ENCODE results near the gene TBX3. TPM values are rescaled to one million over a fixed set of nuclear protein-coding genes. Genes with fewer than 3 reads are reported as not detected.

Gene TBX3
- total and polyA plus RNA-seq, 2 donors (not counting 3 experiments of a cell fraction or from before 2014, with no cell fraction given), result 0.52 to 2.0 TPM

DNA sequence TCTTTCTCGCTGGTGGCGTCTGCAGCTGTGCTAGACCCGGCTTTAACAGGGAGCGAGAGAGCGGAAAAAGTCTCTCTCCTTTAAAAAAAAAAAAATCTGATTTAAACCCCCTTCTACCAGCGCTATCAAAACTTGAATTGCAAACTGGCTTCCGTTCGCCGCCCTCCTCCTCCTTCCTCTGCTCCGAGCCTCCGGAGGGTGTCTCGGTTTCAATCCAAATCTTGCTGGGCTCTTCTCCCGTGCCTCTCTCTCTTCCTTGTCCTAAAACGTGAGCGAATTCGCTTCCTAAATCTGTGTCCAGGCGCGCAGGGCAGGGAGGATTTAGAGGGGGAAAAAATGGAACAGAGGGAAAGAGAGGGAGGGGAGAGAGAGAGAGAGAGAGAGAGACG, 272 bp downstream of the TBX3 start:
- peak overlapping the region; percentile 76 for H2AFZ ChIP-seq (ENCODE audit: low read depth, low read length)
- no peaks in the 10 kb centered on the region for H3K9me1 ChIP-seq (replicated peaks; ENCODE audit: control insufficient read depth, extremely low read depth, insufficient read depth, low read length)
- ChIA-PET POLR2A (interaction anchor here (0.7 to 1.4 kb wide), 3 partner anchors 11 to 1262 kb away, joined by 3 to 6 read pairs (median 3); no protein-coding TSS in a partner anchor), CTCF (interaction anchor here (1.0 to 2.1 kb wide), 7 partner anchors 8 to 1264 kb away, joined by 5 to 8 read pairs (median 6); no protein-coding TSS in a partner anchor)
- H3K4me2 ChIP-seq (ENCODE audit: insufficient read depth, low read length), result peak overlapping the region; percentile 76
- H3K27ac ChIP-seq (ENCODE audit: insufficient read depth, low read depth, low read length), result no peak overlapping the region
- DNase-seq (ENCODE audit: low read depth, low spot score) (peak; percentile 33), FAIRE-seq (no peak)
- dilution Hi-C loops (cut with MboI; ENCODE audit: extremely low pct_ligation_motif_present, low sequenced_read_pairs), result no loop called here
- peak overlapping the region; percentile 28 to 58 (median 44) for H3K4me3 ChIP-seq (replicated peaks in 1 of 3; ENCODE audit: insufficient read depth in 1 of 3, low read depth in 1 of 3, low read length in 3 of 3)
- H3K4me1 ChIP-seq (ENCODE audit: control insufficient read depth, extremely low read depth, insufficient read depth, low read length), result no peaks in the 10 kb centered on the region
- TSS peak; percentile 51 for BruUV-seq (replicated peaks)
- intact Hi-C loops (cut with micrococcal nuclease), result loop anchor here (1.0 to 10.0 kb wide), 2 partner anchors 15 to 671 kb away; no protein-coding TSS in a partner anchor
- H3K36me3 ChIP-seq (ENCODE audit: control insufficient read depth in 2 of 2, extremely low read depth in 1 of 2, insufficient read depth in 2 of 2, low read length in 2 of 2), result no peaks in the 10 kb centered on the region
- TF ChIP-seq GATA2 (IDR thresholded peaks at IDR 0.05; ENCODE audit: insufficient read depth, insufficient read length, low read depth, low read length), result no peak
- no peak for TF ChIP-seq EZH2 (IDR thresholded peaks at IDR 0.05; ENCODE audit: borderline replicate concordance, low read depth, low read length, severe bottlenecking)
- TF ChIP-seq MYC (IDR thresholded peaks at IDR 0.05; ENCODE audit: low read depth, low read length), result no peak
- TF ChIP-seq, protein P1, sequence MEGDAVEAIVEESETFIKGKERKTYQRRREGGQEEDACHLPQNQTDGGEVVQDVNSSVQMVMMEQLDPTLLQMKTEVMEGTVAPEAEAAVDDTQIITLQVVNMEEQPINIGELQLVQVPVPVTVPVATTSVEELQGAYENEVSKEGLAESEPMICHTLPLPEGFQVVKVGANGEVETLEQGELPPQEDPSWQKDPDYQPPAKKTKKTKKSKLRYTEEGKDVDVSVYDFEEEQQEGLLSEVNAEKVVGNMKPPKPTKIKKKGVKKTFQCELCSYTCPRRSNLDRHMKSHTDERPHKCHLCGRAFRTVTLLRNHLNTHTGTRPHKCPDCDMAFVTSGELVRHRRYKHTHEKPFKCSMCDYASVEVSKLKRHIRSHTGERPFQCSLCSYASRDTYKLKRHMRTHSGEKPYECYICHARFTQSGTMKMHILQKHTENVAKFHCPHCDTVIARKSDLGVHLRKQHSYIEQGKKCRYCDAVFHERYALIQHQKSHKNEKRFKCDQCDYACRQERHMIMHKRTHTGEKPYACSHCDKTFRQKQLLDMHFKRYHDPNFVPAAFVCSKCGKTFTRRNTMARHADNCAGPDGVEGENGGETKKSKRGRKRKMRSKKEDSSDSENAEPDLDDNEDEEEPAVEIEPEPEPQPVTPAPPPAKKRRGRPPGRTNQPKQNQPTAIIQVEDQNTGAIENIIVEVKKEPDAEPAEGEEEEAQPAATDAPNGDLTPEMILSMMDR (IDR thresholded peaks at IDR 0.05; ENCODE audit: extremely low read depth in 1 of 2, insufficient read depth in 1 of 2, low read depth in 1 of 2, low read length in 2 of 2), result no peak
- TF ChIP-seq, protein P2, sequence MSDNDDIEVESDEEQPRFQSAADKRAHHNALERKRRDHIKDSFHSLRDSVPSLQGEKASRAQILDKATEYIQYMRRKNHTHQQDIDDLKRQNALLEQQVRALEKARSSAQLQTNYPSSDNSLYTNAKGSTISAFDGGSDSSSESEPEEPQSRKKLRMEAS (IDR thresholded peaks at IDR 0.05; ENCODE audit: insufficient read depth, insufficient read length), result no peak
- no peak for TF ChIP-seq POLR2A (IDR thresholded peaks at IDR 0.05; ENCODE audit: low read depth, low read length)
- no peak for TF ChIP-seq JUN (IDR thresholded peaks at IDR 0.05; ENCODE audit: borderline replicate concordance, insufficient read depth, insufficient read length, low read depth)
- no peak for TF ChIP-seq FOS (IDR thresholded peaks at IDR 0.05; ENCODE audit: borderline replicate concordance, insufficient read depth, low read length)
- no peak for TF ChIP-seq POLR2AphosphoS5 (IDR thresholded peaks at IDR 0.05; ENCODE audit: insufficient read depth, low read depth, low read length)
- no peaks in the 10 kb centered on the region for H3K79me2 ChIP-seq (ENCODE audit: control insufficient read depth, insufficient read depth, low read length)
- H3K9me3 ChIP-seq (replicated peaks; ENCODE audit: control insufficient read depth, insufficient read depth, low read length), result no peaks in the 10 kb centered on the region
- no peaks in the 10 kb centered on the region for H4K20me1 ChIP-seq (replicated peaks; ENCODE audit: control insufficient read depth, extremely low read depth, insufficient read depth, low read length)
- peaks cover 39 to 43% of the 10 kb centered on the region in 2 experiments for H3K27me3 ChIP-seq (ENCODE audit: control insufficient read depth in 2 of 2, insufficient read depth in 2 of 2, low read length in 2 of 2)
- H3K9ac ChIP-seq (replicated peaks; ENCODE audit: extremely low read depth, insufficient read depth, low read length), result peak overlapping the region; percentile 36

Data from endothelial cell of umbilical vein (primary cell).